ENCODE data around the gene FBXO47. TPM values are rescaled to one million over a fixed set of nuclear protein-coding genes. Genes with fewer than 3 reads are reported as not detected.

Gene FBXO47
- total RNA-seq, 1 donor from 2014 or later, result not detected

- intact Hi-C loops (cut with DNase I), result no loop called here
These were observed 75.8 kb downstream of the FBXO47 start for GRCh38 chr17:38891441-38891840.

GRCh38 chr17:38890410-38890746 is 76.8 kb downstream of the FBXO47 start:
- no peak for DNase-seq (ENCODE audit: low spot score)
- intact Hi-C loops (cut with DNase I), result no loop called here

More at GRCh38 chr17:38891441-38891840, 75.8 kb downstream of the FBXO47 start:
- DNase-seq (ENCODE audit: low spot score), result no peak

- intact Hi-C loops (cut with DNase I), result no loop called here
- no peak for DNase-seq (ENCODE audit: low spot score)
These were observed 77.3 kb downstream of the FBXO47 start for GRCh38 chr17:38889745-38890409.

GRCh38 chr17:38888842-38889241 is 78.4 kb downstream of the FBXO47 start:
- intact Hi-C loops (cut with DNase I), result no loop called here
- DNase-seq (ENCODE audit: low spot score), result no peak

GRCh38 chr17:38886643-38887010 is 80.6 kb downstream of the FBXO47 start:
- DNase-seq (ENCODE audit: low spot score), result no peak
- intact Hi-C loops (cut with DNase I), result no loop called here

Small RNA genes lying within 50 kb of the gene (microRNA-seq; reads per million reads assigned to microRNA genes)
- not detected for gene MIR6779

Other genes starting within 250 kb of the FBXO47 start
- gene CISD3, start 237.1 kb downstream of the FBXO47 start, total RNA-seq, result 67.1 TPM
- gene PCGF2, start 219.1 kb downstream of the FBXO47 start, total RNA-seq, result 29.3 TPM
- gene PSMB3, start 214.7 kb downstream of the FBXO47 start, total RNA-seq, result 141 TPM
- gene PIP4K2B, start 167.8 kb downstream of the FBXO47 start, total RNA-seq, result 48.4 TPM
- gene CWC25, start 142.1 kb downstream of the FBXO47 start, total RNA-seq, result 10.4 TPM
- 564 TPM for gene RPL23, start 113.7 kb downstream of the FBXO47 start, total RNA-seq
- 25.3 TPM for gene LASP1, start 97.3 kb downstream of the FBXO47 start, total RNA-seq
- gene PLXDC1, start 184.2 kb upstream of the FBXO47 start, total RNA-seq, result 21.4 TPM
- not detected for gene ARL5C, start 198.8 kb upstream of the FBXO47 start, total RNA-seq
- 11.8 TPM for gene CACNB1, start 230.3 kb upstream of the FBXO47 start, total RNA-seq
- gene RPL19, start 232.9 kb upstream of the FBXO47 start, total RNA-seq, result 753 TPM